SK-MEL-5 (cell line): ENCODE measurements around the gene COPS7A. TPM values are rescaled to one million over a fixed set of nuclear protein-coding genes. Genes with fewer than 3 reads are reported as not detected.

Experiments used
- DNase-seq: peaks from one replicate; pipeline ENCODE4 v3.0.0-alpha.2; 2016; ENCODE audit warnings: low read depth, low spot score
- in situ Hi-C: cut with HindIII; loops from 2 replicates; pipeline ENCODE4 v1.10.0; 2016; ENCODE audit warnings: low sequenced_read_pairs, high pct_unique_total_duplicates, low pct_unique_long_range_greater_than_20kb
- small RNA-seq, 2 experiments: library from RNA; depleted of rRNA; stranded (forward); fragments of <200 nt; gene quantifications; one replicate each; pipeline ENCODE3, GENCODE V24; 2014
- total RNA-seq: library from RNA; depleted of rRNA; stranded (reverse); fragments of >200 nt; shearing (Covaris generic); gene quantifications from 2 replicates; pipeline ENCODE4 v1.2.3, GENCODE V29; 2014; rRNA removed

Gene COPS7A
- total RNA-seq, 1 experiment from 2014 or later: 133 TPM

- in situ Hi-C loops: no loop called here
- no peak for DNase-seq
These were observed 49.9 kb downstream of the COPS7A start for GRCh38 chr12:6773590-6774351.

GRCh38 chr12:6774499-6775062, 50.7 kb downstream of the COPS7A start:
- in situ Hi-C loops: no loop called here
- DNase-seq: no peak

GRCh38 chr12:6775185-6776174, 51.6 kb downstream of the COPS7A start:
- no peak for DNase-seq
- in situ Hi-C loops: no loop called here

GRCh38 chr12:6777386-6777785, 53.5 kb downstream of the COPS7A start:
- no peak for DNase-seq
- in situ Hi-C loops: no loop called here

GRCh38 chr12:6778217-6778573, 54.3 kb downstream of the COPS7A start:
- DNase-seq: peak; percentile 14
- in situ Hi-C loops: no loop called here

- peak; percentile 96 for DNase-seq
- in situ Hi-C loops: no loop called here
These were observed 55.0 kb downstream of the COPS7A start for GRCh38 chr12:6778574-6779550.

GRCh38 chr12:6779708-6780432, 56.0 kb downstream of the COPS7A start:
- in situ Hi-C loops: no loop called here
- DNase-seq: no peak

- in situ Hi-C loops: no loop called here
- DNase-seq: no peak
These were observed 56.7 kb downstream of the COPS7A start for GRCh38 chr12:6780573-6780972.

Small RNA genes lying within 50 kb of the gene (small RNA-seq; reads per million reads assigned to genes)
- 0 reads per million in 2 experiments for gene RNU6-781P

Other genes with a start within 250 kb of the COPS7A start
- 252 and 261 TPM in 2 replicates for gene MRPL51, start 230.8 kb upstream of the COPS7A start, total RNA-seq
- 53.5 and 56.4 TPM in 2 replicates for gene NCAPD2, start 229.9 kb upstream of the COPS7A start, total RNA-seq
- gene GAPDH, start 189.5 kb upstream of the COPS7A start, total RNA-seq: 9,488 and 9,829 TPM in 2 replicates
- gene IFFO1, start 168.0 kb upstream of the COPS7A start, total RNA-seq: 6.2 and 7.5 TPM in 2 replicates
- 63.6 and 77.1 TPM in 2 replicates for gene NOP2, start 155.8 kb upstream of the COPS7A start, total RNA-seq
- gene CHD4, start 116.7 kb upstream of the COPS7A start, total RNA-seq: 154 TPM in 2 replicates
- gene LPAR5, start 88.1 kb upstream of the COPS7A start, total RNA-seq: 0.11 TPM in 1 of 2 replicates, not detected in the other
- gene ACRBP, start 76.6 kb upstream of the COPS7A start, total RNA-seq: 0.21 and 0.37 TPM in 2 replicates
- gene ING4, start 60.9 kb upstream of the COPS7A start, total RNA-seq: 23.6 and 24.4 TPM in 2 replicates
- 20.9 and 24.4 TPM in 2 replicates for gene ZNF384, start 34.7 kb upstream of the COPS7A start, total RNA-seq
- not detected in 2 replicates for gene PIANP, start 23.2 kb upstream of the COPS7A start, total RNA-seq
- 134 TPM in 2 replicates for gene MLF2, start 29.1 kb downstream of the COPS7A start, total RNA-seq
- 88.9 and 92.6 TPM in 2 replicates for gene PTMS, start 42.3 kb downstream of the COPS7A start, total RNA-seq
- gene LAG3, start 48.5 kb downstream of the COPS7A start, total RNA-seq: 0.13 TPM in 1 of 2 replicates, not detected in the other
- 0.05 TPM in 1 of 2 replicates, not detected in the other for gene CD4, start 65.5 kb downstream of the COPS7A start, total RNA-seq
- gene GPR162, start 97.8 kb downstream of the COPS7A start, total RNA-seq: 0.08 and 1.5 TPM in 2 replicates
- gene P3H3, start 104.4 kb downstream of the COPS7A start, total RNA-seq: 10.3 and 10.8 TPM in 2 replicates
- 0.08 TPM in 1 of 2 replicates, not detected in the other for gene GNB3, start 116.9 kb downstream of the COPS7A start, total RNA-seq
- 47.1 and 52.3 TPM in 2 replicates for gene CDCA3, start 127.2 kb downstream of the COPS7A start, total RNA-seq
- 87.9 and 92.6 TPM in 2 replicates for gene USP5, start 128.1 kb downstream of the COPS7A start, total RNA-seq
- 1,835 and 2,004 TPM in 2 replicates for gene TPI1, start 143.5 kb downstream of the COPS7A start, total RNA-seq
- gene SPSB2, start 149.3 kb downstream of the COPS7A start, total RNA-seq: 6.4 and 8.3 TPM in 2 replicates
- 10.0 and 10.7 TPM in 2 replicates for gene LRRC23, start 180.8 kb downstream of the COPS7A start, total RNA-seq
- gene ENO2, start 190.5 kb downstream of the COPS7A start, total RNA-seq: 14.5 and 16.5 TPM in 2 replicates
- gene ATN1, start 203.9 kb downstream of the COPS7A start, total RNA-seq: 3.1 and 5.0 TPM in 2 replicates
- not detected in 2 replicates for gene RNU7-1, start 219.8 kb downstream of the COPS7A start, total RNA-seq
- gene C12orf57, start 220.0 kb downstream of the COPS7A start, total RNA-seq: 118 and 135 TPM in 2 replicates
- gene PTPN6, start 227.3 kb downstream of the COPS7A start, total RNA-seq: not detected in 2 replicates
- gene PHB2, start 246.6 kb downstream of the COPS7A start, total RNA-seq: 410 and 413 TPM in 2 replicates
- 62.9 and 70.8 TPM in 2 replicates for gene EMG1, start 246.9 kb downstream of the COPS7A start, total RNA-seq